ENCODE results near the gene HS3ST4.

DNA sequence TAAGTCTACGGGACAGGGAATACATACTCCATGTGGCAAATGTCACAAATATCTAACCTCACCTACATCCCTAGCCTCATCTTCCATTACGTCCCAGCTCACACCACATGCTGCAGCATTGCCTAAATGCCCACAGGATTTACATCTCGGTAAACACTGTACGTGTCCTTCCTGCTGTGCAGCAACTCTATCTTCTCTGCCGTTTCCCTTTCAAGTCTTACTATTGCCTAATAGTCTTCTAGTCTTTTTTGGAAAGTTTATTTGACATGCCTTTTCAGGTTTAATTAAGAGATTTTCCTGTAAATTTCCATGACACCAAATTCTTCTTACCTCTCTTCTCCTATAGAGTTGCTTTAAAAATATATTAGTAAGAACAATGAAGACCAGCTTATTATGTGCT is 120.5 kb downstream of the HS3ST4 start:
- no peak for TF ChIP-seq GATA2 (IDR thresholded peaks at IDR 0.05; ENCODE audit: low read depth, low read length)
- TF ChIP-seq GATA3 (IDR thresholded peaks at IDR 0.05; ENCODE audit: low read depth, low read length), result no peak

Data from SH-SY5Y (cell line).